ENCODE data around the gene GRIN2B.

GRIN2B gene

GRCh38 chr12:13981296-13981962, at the start of gene GRIN2B:
GRIN2B (minus strand) TSS chr12:13981602; CDS start chr12:13866208, 115,394 bp downstream.
- no peak for DNase-seq (ENCODE audit: low read depth)

- no peak for DNase-seq (ENCODE audit: low read depth)
These were observed 45.1 kb upstream of the GRIN2B start for GRCh38 chr12:14026537-14026936.

GRCh38 chr12:14024591-14024990, 43.2 kb upstream of the GRIN2B start:
- DNase-seq (ENCODE audit: low read depth), result no peak

- no peak for DNase-seq (ENCODE audit: low read depth)
These were observed 36.7 kb upstream of the GRIN2B start for GRCh38 chr12:14018080-14018479.

GRCh38 chr12:14010989-14011388, 29.6 kb upstream of the GRIN2B start:
- no peak for DNase-seq (ENCODE audit: low read depth)

- DNase-seq (ENCODE audit: low read depth), result no peak
These were observed 26.2 kb upstream of the GRIN2B start for GRCh38 chr12:14007639-14008038.

GRCh38 chr12:13992585-13992984, 11.2 kb upstream of the GRIN2B start:
- DNase-seq (ENCODE audit: low read depth), result no peak

GRCh38 chr12:13992106-13992505, 10.7 kb upstream of the GRIN2B start:
- DNase-seq (ENCODE audit: low read depth), result no peak

- DNase-seq (ENCODE audit: low read depth), result no peak
These were observed 4.6 kb upstream of the GRIN2B start for GRCh38 chr12:13986031-13986430.

- DNase-seq (ENCODE audit: low read depth), result no peak
These were observed 588 bp upstream of the GRIN2B start for GRCh38 chr12:13981990-13982389.

- DNase-seq (ENCODE audit: low read depth), result no peak
These were observed 685 bp downstream of the GRIN2B start for GRCh38 chr12:13980538-13981295.

GRCh38 chr12:13979772-13980378, 1.5 kb downstream of the GRIN2B start:
- no peak for DNase-seq (ENCODE audit: low read depth)

GRCh38 chr12:13978876-13979275, 2.5 kb downstream of the GRIN2B start:
- no peak for DNase-seq (ENCODE audit: low read depth)

GRCh38 chr12:13976880-13977279, 4.5 kb downstream of the GRIN2B start:
- no peak for DNase-seq (ENCODE audit: low read depth)

- no peak for DNase-seq (ENCODE audit: low read depth)
These were observed 5.3 kb downstream of the GRIN2B start for GRCh38 chr12:13976028-13976584.

GRCh38 chr12:13973996-13974395, 7.4 kb downstream of the GRIN2B start:
- DNase-seq (ENCODE audit: low read depth), result no peak

- no peak for DNase-seq (ENCODE audit: low read depth)
These were observed 10.6 kb downstream of the GRIN2B start for GRCh38 chr12:13970803-13971202.

- DNase-seq (ENCODE audit: low read depth), result no peak
These were observed 13.1 kb downstream of the GRIN2B start for GRCh38 chr12:13968281-13968680.

GRCh38 chr12:13964666-13965065, 16.7 kb downstream of the GRIN2B start:
- DNase-seq (ENCODE audit: low read depth), result no peak

GRCh38 chr12:13962699-13963098, 18.7 kb downstream of the GRIN2B start:
- DNase-seq (ENCODE audit: low read depth), result no peak

GRCh38 chr12:13961971-13962370, 19.4 kb downstream of the GRIN2B start:
- no peak for DNase-seq (ENCODE audit: low read depth)

- no peak for DNase-seq (ENCODE audit: low read depth)
These were observed 22.2 kb downstream of the GRIN2B start for GRCh38 chr12:13959131-13959723.

- DNase-seq (ENCODE audit: low read depth), result no peak
These were observed 23.8 kb downstream of the GRIN2B start for GRCh38 chr12:13957576-13957975.
